GM12878 (cell line): ENCODE data around the gene ASMTL. TPM values are rescaled to one million over a fixed set of nuclear protein-coding genes. Genes with fewer than 3 reads are reported as not detected.

Source experiments
- ASH2L ChIP-seq: fragments of 300-600, 200-600 bp; sonication (generic); IDR thresholded peaks from 2 replicates; pipeline ENCODE4 v1.6.1; 2017; ENCODE audit warnings: low read depth, mild to moderate bottlenecking, borderline replicate concordance
- BHLHE40 ChIP-seq, 2 experiments: fragments of 450-650 bp in 1 of 2; IDR thresholded peaks; 2 replicates each; pipeline ENCODE4 v1.6.1; 2011 to 2017; ENCODE audit warnings: low read depth in 2 of 2, borderline replicate concordance in 1 of 2, improper control_type of control experiment in 1 of 2, low read length in 1 of 2, mild to moderate bottlenecking in 1 of 2
- CBFB ChIP-seq: IDR thresholded peaks from 2 replicates; pipeline ENCODE4 v1.6.1; 2016; ENCODE audit warnings: antibody characterized with exemption, low read depth
- FOS ChIP-seq: IDR thresholded peaks from 3 replicates; pipeline ENCODE4 v1.6.1; 2011; ENCODE audit warnings: borderline replicate concordance; ENCODE audit not compliant: insufficient read length; ENCODE audit errors: extremely low read depth
- MEF2A ChIP-seq: IDR thresholded peaks from 2 replicates; pipeline ENCODE4 v1.6.1; 2011; ENCODE audit warnings: low read depth, mild to moderate bottlenecking, low read length, moderate library complexity; ENCODE audit not compliant: insufficient read depth
- MTA2 ChIP-seq: fragments of 450-650 bp; IDR thresholded peaks from 2 replicates; pipeline ENCODE4 v1.6.1; 2016; ENCODE audit warnings: low read depth, mild to moderate bottlenecking, moderate library complexity
- NRF1 ChIP-seq: conservative IDR thresholded peaks from 2 replicates; pipeline ENCODE4 v1.6.1; 2011; ENCODE audit warnings: mild to moderate bottlenecking, low read depth, low read length, improper control_type of control experiment
- PAX5 ChIP-seq: IDR thresholded peaks from 2 replicates; pipeline ENCODE4 v1.6.1; 2011; ENCODE audit warnings: low read depth, low read length, borderline replicate concordance
- PML ChIP-seq: IDR thresholded peaks from 2 replicates; pipeline ENCODE4 v1.6.1; 2012; ENCODE audit warnings: low read length, inconsistent platforms
- RAD51 ChIP-seq: fragments of 450-650 bp; IDR thresholded peaks from 2 replicates; pipeline ENCODE4 v1.6.1; 2016; ENCODE audit warnings: moderate library complexity, mild to moderate bottlenecking, inconsistent platforms
- RELA ChIP-seq: fragments of 450-650 bp; IDR thresholded peaks from 2 replicates; pipeline ENCODE4 v1.8.0; 2014; ENCODE audit warnings: borderline replicate concordance; ENCODE audit not compliant: partially characterized antibody
- RFX5 ChIP-seq: IDR thresholded peaks from 2 replicates; pipeline ENCODE4 v1.6.1; 2011; ENCODE audit warnings: low read depth, low read length, improper control_type of control experiment
- SMARCA5 ChIP-seq: fragments of 450-650 bp; IDR thresholded peaks from 2 replicates; pipeline ENCODE4 v1.6.1; 2017; ENCODE audit warnings: mild to moderate bottlenecking
- STAT1 ChIP-seq: fragments of 450-650 bp; conservative IDR thresholded peaks from 2 replicates; pipeline ENCODE4 v1.6.1; 2014; ENCODE audit warnings: antibody characterized with exemption, mild to moderate bottlenecking
- WRNIP1 ChIP-seq: IDR thresholded peaks from 2 replicates; pipeline ENCODE4 v1.6.1; 2011; ENCODE audit warnings: low read depth, low read length, improper control_type of control experiment, borderline replicate concordance
- polyA plus RNA-seq, 11 experiments: library from polyadenylated mRNA; depleted of rRNA in 4 of 11; unstranded in 6 of 11; stranded (reverse) in 5 of 11; fragments of >200 nt; fragmentation: Nextera tagmentation in 4 of 11; fragmentation: Illumina TruSeq in 1 of 11; extraction: Ambion mirVana in 4 of 11; extraction: Trizol in 1 of 11; gene quantifications; 1 replicate in 1 of 11; 2 replicates in 10 of 11; pipeline versions ENCODE4 v1.2.1 to v1.2.3, GENCODE V29; 2011 to 2016; ENCODE audit warnings: inconsistent platforms in 2 of 11, missing spikeins in 2 of 11, low read depth in 1 of 11
- total RNA-seq, 4 experiments: library from RNA; depleted of rRNA in 3 of 4; stranded (reverse); fragments of >200 nt in 3 of 4; fragmentation: Illumina TruSeq in 1 of 4; extraction: Trizol in 1 of 4; gene quantifications; 2 replicates each; pipeline versions ENCODE4 v1.2.1 to v1.2.3, GENCODE V29; 2013 to 2021
- TF ChIP-seq, protein P1 (sequence below): fragments of 450-650 bp; IDR thresholded peaks from 2 replicates; pipeline ENCODE4 v1.6.1; 2017; ENCODE audit warnings: mild to moderate bottlenecking, moderate library complexity
- TF ChIP-seq, protein P2 (sequence below): fragments of 450-650 bp; IDR thresholded peaks from 2 replicates; pipeline ENCODE4 v1.6.1; 2016; ENCODE audit warnings: mild to moderate bottlenecking
- TF ChIP-seq, protein P3 (sequence below): fragments of 450-650 bp; conservative IDR thresholded peaks from 2 replicates; pipeline ENCODE4 v1.6.1; 2017; ENCODE audit warnings: mild to moderate bottlenecking, moderate library complexity
- TF ChIP-seq, protein P4 (sequence below): IDR thresholded peaks from 2 replicates; pipeline ENCODE4 v1.6.1; 2011; ENCODE audit warnings: borderline replicate concordance, low read depth, mild to moderate bottlenecking, moderate library complexity, low read length; ENCODE audit not compliant: insufficient read depth, poor library complexity, severe bottlenecking

The ASMTL gene
- total and polyA plus RNA-seq, 10 of the 15 experiments (the other 5 are each of a cell fraction or from before 2014, with no cell fraction given) = 1.6 to 51.9 (median 32.1) TPM

DNA sequence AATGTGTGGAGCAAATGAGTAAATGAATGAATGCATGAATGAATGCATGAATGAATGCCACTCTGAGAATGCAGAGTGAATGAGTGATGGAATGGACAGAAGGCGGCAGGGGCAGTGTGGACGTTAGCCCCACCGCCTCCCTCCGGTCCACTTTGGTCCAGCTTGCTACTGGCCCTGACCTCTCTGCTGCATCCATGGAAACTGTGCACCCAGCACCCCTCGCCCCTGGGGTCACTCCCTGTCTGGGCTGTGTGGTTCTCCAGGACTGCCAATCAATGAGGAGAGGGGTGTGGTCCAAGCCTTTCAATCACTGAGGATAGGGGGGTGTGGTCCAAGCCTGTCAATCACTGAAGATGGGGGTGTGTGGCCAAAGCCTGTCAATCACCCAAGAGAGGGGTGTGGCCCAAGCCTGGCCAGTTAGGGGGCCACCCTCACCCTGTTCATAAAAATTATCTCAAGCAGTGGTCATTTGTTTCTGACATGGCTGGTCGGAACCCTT, 39.2 kb upstream of the ASMTL start (continued):
- peak; percentile 63; the same call in 1 of the 2 replicates for TF ChIP-seq SMARCA5
- no peak for TF ChIP-seq MEF2A
- no peak for TF ChIP-seq FOS
- TF ChIP-seq, protein P1, sequence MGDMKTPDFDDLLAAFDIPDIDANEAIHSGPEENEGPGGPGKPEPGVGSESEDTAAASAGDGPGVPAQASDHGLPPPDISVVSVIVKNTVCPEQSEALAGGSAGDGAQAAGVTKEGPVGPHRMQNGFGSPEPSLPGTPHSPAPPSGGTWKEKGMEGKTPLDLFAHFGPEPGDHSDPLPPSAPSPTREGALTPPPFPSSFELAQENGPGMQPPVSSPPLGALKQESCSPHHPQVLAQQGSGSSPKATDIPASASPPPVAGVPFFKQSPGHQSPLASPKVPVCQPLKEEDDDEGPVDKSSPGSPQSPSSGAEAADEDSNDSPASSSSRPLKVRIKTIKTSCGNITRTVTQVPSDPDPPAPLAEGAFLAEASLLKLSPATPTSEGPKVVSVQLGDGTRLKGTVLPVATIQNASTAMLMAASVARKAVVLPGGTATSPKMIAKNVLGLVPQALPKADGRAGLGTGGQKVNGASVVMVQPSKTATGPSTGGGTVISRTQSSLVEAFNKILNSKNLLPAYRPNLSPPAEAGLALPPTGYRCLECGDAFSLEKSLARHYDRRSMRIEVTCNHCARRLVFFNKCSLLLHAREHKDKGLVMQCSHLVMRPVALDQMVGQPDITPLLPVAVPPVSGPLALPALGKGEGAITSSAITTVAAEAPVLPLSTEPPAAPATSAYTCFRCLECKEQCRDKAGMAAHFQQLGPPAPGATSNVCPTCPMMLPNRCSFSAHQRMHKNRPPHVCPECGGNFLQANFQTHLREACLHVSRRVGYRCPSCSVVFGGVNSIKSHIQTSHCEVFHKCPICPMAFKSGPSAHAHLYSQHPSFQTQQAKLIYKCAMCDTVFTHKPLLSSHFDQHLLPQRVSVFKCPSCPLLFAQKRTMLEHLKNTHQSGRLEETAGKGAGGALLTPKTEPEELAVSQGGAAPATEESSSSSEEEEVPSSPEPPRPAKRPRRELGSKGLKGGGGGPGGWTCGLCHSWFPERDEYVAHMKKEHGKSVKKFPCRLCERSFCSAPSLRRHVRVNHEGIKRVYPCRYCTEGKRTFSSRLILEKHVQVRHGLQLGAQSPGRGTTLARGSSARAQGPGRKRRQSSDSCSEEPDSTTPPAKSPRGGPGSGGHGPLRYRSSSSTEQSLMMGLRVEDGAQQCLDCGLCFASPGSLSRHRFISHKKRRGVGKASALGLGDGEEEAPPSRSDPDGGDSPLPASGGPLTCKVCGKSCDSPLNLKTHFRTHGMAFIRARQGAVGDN = no peak
- TF ChIP-seq MTA2 = no peak
- no peak for TF ChIP-seq RAD51
- TF ChIP-seq NRF1 = no peak
- 0 out of 2 replicates have a peak, but pooled peaks have one; percentile 34 for TF ChIP-seq CBFB
- TF ChIP-seq PML = no peak
- TF ChIP-seq WRNIP1 = no peak
- TF ChIP-seq RFX5 = no peak
- no peak for TF ChIP-seq RELA
- TF ChIP-seq, protein P2, sequence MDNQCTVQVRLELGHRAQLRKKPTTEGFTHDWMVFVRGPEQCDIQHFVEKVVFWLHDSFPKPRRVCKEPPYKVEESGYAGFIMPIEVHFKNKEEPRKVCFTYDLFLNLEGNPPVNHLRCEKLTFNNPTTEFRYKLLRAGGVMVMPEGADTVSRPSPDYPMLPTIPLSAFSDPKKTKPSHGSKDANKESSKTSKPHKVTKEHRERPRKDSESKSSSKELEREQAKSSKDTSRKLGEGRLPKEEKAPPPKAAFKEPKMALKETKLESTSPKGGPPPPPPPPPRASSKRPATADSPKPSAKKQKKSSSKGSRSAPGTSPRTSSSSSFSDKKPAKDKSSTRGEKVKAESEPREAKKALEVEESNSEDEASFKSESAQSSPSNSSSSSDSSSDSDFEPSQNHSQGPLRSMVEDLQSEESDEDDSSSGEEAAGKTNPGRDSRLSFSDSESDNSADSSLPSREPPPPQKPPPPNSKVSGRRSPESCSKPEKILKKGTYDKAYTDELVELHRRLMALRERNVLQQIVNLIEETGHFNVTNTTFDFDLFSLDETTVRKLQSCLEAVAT = no peak
- TF ChIP-seq BHLHE40 (IDR thresholded peaks at IDR 0.05; ENCODE audit: borderline replicate concordance in 1 of 2, low read depth in 2 of 2, low read length in 1 of 2) = peak in 1 of 2 experiments; percentile 2; a peak in 1 of 4 replicates
- TF ChIP-seq, protein P3, sequence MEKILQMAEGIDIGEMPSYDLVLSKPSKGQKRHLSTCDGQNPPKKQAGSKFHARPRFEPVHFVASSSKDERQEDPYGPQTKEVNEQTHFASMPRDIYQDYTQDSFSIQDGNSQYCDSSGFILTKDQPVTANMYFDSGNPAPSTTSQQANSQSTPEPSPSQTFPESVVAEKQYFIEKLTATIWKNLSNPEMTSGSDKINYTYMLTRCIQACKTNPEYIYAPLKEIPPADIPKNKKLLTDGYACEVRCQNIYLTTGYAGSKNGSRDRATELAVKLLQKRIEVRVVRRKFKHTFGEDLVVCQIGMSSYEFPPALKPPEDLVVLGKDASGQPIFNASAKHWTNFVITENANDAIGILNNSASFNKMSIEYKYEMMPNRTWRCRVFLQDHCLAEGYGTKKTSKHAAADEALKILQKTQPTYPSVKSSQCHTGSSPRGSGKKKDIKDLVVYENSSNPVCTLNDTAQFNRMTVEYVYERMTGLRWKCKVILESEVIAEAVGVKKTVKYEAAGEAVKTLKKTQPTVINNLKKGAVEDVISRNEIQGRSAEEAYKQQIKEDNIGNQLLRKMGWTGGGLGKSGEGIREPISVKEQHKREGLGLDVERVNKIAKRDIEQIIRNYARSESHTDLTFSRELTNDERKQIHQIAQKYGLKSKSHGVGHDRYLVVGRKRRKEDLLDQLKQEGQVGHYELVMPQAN = peak; percentile 47; the same call in 1 of the 2 replicates
- no peak for TF ChIP-seq ASH2L
- TF ChIP-seq STAT1 = no peak
- TF ChIP-seq, protein P4, sequence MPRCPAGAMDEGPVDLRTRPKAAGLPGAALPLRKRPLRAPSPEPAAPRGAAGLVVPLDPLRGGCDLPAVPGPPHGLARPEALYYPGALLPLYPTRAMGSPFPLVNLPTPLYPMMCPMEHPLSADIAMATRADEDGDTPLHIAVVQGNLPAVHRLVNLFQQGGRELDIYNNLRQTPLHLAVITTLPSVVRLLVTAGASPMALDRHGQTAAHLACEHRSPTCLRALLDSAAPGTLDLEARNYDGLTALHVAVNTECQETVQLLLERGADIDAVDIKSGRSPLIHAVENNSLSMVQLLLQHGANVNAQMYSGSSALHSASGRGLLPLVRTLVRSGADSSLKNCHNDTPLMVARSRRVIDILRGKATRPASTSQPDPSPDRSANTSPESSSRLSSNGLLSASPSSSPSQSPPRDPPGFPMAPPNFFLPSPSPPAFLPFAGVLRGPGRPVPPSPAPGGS = no peak
- peak; percentile 30; the same call in 1 of the 2 replicates for TF ChIP-seq PAX5
